Stimulated activated naive CD4-positive, alpha-beta T cell (primary cell): ENCODE results near the gene FGD4.
A peak's percentile ranks its signal among the peaks of the same experiment; 100 is the strongest.
"Not testable (repeated sequence)": the region's sequence is repeated elsewhere in the genome, so short reads cannot be mapped to it uniquely, and the experiment has no call there.

ENCODE experiments used
- DNase-seq, 6 experiments: peaks; one replicate each; lab custom pipeline; 2025; lab: John Stamatoyannopoulos, UW

Gene FGD4

DNA sequence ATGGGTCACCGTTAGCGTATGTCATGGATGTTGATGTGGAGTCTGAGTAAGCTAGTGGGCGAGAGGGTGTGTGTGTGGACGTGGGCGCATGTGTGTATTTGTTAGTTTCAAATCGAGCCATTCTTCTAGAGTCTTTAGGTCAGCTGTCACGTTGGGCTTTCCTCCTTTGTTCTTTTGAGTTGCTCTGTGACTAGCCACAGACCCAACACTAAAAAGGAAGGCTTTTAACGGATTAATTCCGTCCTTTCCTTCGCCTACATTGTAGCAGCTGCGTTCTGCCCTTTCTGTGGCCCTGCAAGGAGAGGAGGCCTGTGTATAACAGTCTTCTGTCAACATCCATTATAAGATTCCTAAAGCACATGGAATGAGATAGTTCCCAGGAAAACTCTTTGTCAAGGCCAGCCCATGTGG, 162.6 kb downstream of the FGD4 start:
- DNase-seq, result no peak

DNA sequence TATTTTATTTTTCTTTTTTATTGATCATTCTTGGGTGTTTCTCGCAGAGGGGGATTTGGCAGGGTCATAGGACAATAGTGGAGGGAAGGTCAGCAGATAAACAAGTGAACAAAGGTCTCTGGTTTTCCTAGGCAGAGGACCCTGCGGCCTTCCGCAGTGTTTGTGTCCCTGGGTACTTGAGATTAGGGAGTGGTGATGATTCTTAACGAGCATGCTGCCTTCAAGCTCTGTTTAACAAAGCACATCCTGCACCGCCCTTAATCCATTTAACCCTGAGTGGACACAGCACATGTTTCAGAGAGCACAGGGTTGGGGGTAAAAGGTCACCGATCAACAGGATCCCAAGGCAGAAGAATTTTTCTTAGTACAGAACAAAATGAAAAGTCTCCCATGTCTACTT, 163.1 kb downstream of the FGD4 start:
- not testable (repeated sequence) for DNase-seq

DNA sequence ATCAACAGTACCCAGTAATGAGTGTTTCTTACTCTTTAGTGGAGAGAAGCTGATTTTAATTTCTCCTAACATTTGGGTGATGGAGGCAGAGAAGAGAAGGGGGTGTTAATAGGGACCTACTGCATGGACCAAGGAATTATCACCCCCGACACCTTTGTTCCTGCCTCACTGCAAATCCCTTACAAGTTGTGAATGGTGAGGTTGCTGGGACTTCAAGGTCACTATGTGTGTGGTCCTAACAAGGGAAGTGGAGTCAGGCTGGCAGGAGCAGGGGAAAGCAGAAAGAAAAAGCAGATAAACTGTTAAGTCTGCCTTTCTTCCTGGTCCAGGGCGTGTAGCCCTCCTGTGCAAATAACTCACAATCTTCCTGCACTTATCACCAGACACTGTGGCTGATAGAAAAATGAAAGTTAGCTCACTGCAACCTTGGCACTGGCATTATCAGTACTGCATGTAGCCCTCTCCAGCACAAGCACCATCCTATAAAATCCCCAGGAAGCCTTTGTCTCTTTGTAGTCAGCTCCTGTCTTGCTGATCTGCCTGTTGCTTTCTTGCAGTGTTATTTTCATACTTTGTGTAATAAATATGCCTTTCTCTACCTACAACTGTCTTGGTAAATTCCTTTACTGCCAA, 167.4 kb downstream of the FGD4 start:
- DNase-seq, result no peak

DNA sequence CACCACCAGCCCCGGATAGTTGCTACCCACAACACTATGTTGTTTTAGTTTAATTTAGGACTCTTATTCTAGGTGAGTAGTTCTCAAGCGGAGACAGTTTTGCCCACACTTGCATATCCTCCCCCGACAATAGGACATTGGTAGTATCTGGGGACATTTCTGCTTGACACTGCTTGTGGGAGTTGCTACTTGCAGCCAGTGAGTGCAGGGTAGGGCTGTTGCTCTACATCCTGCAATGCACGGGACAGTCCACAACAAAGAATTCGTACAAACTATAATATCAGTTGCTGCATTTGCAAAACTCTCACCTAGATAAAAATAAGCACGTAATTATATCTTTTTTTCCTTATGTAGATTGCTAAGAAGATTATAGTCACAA, 167.9 kb downstream of the FGD4 start:
- DNase-seq, result no peak

DNA sequence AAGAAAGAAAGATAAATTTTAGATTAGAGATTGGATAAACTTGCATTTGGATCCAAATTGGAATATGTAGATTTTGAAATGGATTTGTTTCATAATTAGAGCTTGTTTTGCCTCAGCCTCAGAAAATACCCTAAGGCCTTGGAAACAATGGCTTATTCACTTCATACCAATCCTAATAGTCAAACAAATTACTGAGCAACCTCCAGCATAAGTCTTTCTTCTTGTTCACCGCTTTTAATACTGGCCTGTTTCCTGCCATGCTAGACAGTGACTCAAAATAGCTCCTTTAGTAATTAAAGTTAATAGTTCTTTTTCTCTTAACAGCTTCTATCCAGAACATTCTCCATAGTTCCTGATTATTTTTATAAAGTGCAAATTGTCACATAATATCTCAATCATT, 168.9 kb downstream of the FGD4 start:
- DNase-seq, result no peak

DNA sequence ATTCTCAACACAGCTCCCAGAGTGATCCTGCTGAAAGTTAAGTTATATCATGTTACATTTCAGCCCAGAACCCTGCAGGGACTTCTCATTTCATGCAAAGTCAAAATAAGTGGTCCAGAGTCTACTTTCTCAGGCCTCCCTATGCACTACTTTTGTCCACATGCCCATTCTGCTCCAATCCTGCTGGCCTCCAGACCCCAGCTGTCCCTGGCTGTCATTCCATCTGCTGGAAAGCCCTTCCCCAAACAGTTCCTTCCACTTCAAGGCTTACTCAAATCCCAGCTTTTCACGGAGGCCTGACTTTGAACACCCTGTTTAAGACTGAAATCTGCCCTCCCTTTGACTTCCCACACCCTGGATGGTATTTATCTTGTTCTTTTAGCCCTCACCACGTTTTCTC, 169.9 kb downstream of the FGD4 start:
- DNase-seq, result no peak

DNA sequence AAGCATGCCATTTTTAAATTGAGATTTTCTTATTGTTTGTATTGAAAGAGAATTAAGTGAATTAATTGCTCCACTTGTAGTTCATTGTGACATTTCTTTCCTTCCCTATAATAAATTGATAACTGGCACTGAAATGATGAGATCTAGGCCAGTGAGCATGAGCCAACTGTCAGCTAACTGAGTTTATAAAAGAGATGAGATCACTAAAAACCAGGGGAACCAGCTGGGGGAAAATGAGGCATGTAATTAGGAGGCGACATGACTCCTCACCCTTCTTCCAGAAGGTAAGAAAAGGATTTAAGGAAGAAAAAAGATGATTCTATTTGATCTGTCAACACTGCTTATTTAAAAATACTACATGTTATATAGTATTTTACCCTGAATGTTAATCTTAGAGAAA, 175.2 kb downstream of the FGD4 start:
- DNase-seq, result no peak

DNA sequence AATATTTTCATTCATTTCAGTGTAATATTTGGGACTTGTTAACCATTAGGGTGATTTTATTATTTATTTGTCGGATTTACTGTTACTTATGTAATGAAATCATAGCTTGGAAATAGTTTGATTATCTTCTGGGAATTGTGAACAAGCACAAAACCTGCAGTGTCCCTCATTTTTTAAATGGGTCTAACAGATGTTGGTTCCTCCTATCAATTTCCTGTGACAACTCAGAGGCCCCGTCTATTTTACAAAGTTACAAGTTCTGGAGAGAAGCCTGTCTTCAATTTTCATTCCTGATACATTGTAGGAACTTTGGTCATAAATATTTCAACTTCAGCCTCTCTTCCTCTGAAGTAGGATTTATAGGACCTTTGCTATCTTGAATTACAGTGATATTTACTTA, 178.0 kb downstream of the FGD4 start:
- DNase-seq, result no peak

DNA sequence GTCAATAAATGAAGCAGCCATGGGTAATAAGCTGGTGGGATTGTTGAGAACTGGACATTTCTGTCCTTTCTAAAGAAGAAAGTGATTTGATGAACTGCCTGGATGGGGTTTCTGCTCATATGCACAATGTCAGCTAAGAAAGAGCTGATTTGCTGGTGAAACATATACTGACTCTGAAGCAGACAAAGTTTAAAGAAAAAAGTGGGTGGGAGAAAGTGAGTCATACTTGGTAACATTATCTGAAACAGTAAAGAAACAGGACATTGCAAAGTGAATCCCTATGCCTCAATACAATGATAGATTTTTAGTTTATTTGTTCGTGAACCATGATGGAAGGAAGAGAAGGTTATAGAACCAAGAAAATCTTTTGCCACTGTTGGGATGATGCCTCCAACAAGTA, 184.2 kb downstream of the FGD4 start:
- no peak for DNase-seq

DNA sequence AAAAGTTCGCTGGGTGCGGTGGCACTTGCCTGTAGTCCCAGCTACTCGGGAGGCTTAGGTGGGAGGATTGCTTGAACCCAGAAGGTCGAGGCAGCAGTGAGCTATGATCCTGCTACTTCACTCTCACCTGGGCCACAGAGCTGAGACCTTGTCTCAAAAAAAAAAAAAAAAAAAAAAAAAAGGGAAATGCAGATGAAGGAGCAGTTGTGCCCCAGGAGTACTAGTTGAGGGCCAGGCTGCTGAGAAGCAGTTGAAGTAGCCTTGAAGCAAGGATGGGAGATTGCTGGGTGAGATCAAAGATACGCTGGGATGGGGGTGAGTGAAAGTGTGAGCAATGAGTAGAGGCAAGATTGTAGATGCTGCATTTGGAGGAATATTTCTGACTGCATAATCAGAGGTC, 186.3 kb downstream of the FGD4 start:
- DNase-seq, result no peak

DNA sequence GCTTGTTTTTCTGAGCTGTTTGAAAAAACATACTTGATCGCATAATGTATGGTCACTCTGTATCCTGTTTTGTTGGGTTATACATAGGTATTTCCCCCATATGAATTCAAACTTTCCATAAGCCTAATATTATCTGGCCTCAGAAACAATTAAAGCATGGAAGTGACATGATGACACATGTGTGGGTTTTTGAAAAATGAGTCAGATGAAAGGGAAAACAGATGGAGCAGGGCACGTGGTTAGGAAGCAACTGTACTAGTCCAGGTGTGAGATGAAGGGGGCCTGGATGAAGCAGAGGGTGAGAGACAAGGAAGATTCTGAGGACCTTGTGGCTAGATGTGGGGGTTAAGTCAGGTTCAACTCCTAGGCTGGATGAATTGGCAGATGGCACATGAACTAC, 187.0 kb downstream of the FGD4 start:
- no peak for DNase-seq

DNA sequence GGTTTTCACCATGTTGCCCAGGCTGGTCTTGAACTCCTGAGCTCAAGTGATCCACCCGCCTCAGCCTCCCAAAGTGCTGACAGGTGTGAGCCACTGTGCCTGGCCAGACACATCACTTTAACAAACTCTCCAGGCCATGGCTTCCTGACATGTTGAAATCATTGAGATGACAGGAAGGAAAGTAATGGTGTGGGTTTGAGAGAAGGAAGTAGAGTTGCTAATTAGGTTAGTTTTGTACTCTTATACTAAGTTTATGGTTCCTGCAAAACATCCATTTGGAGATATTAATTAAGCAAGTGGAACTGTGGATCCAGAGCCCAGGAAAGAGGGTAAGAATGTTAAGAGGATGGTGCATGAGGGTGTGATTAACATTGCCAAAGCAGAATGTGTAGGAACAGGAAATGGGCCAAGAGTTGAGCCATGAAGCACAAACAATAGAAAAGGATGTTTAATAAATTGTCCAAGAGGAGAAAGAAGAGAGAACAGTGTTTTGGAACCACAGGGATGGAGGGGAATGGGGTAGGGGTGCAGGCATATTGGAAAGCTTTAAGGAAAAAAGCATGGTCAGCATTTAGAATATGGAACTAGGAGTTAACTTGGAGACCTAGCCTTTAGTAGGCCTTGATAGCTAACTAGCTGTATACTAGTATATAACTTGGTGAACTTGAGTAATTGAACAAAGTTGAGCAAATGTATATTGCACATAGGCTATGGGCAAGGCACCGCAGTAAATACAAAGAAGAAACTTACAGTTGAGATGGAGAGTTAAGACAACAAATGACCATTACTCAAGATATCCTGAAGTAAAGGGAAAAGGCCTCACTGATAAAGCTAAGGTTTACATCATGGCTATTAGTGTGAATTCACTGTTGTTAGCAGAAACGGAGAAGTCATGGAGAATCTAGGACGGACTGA, 188.5 kb downstream of the FGD4 start:
- no peak for DNase-seq

DNA sequence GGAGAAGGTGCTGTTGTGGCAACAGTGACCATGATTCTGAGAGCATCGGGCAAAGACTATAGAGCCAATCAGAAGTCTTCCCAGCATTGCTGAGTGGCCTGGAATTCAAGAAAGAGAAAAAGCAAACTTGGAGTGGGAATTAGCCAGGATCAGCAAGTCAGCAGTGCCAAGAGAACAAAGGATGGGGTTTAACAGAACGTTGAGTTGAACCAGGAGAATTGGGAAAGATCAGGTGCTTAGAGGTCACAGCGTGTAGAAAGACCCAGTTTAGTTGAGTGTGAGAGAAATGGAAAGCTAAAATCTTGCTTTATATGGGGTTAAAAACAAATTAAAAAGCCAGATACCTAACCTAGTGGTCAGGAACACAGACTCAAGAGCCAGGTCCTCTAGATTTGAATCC, 189.2 kb downstream of the FGD4 start:
- no peak for DNase-seq

DNA sequence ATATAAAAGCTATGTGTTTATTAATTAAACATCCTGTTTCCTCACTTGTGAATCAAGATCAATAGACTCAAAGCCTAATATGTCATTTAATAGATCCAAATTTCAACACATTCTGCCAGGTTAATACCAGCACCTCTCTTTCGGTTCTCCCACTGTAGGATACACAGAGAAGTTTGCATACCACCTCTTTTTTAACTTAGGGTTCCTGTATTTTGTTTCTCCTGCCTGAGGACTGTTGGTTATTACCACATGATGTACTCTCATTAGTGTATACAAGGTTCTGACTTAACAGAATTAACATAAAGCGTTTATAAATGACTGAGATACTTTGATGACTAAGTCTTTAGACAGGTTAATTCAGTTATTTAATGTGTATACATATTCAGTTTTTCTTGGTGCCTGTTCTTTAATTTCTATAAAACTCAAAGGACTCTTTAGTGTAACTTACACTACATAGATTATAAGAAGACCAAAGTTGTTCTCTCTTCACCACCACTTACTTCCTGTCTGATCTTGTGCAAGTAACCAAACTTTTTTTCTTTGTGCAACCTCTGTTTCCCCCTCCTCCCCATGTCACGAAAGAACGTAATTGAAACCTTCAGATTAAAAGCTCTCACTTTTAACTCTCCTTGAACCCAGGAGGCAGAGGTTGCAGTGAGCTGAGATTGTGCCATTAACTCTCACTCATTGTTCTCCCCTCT, 190.0 kb downstream of the FGD4 start:
- peak in 3 of 6 experiments; percentile 2 to 23 (median 21) for DNase-seq

DNA sequence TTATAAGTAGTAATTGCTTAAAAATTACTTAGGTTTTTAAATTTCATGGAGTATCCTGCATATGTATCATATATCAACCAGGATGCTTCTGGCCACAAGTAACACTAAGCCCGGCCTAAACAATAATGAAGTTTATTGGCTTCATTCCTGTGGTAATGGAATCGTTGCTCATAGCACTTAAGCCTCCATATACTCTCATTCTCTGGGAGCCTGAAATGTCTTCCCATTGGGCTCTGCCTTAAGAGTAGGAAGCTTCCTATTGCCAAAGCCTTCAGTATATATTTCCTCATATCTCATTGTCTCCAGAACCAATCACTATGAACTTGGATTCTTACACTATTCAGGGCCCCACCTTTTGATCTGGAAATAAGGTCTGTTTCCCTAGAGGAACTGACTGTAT, 195.9 kb downstream of the FGD4 start:
- DNase-seq, result no peak

DNA sequence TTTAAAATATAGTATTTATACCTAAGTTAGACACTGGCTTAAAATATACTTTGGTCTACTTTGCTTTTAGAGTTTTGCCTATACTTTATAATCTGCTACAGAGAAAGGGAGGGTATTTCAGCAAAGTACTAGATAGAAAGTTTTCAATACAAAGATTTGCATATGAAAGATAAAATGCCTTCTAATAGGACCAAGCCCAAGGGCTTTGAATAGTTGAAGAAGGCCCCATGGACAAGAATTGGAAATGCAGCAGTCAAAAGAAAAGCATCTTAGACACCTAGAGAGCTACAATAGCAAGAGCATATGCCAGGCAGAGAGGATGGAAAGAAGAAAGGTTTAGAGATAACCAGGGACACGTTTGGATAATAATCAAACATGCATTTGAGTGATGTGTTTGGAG, 196.7 kb downstream of the FGD4 start:
- no peak for DNase-seq

DNA sequence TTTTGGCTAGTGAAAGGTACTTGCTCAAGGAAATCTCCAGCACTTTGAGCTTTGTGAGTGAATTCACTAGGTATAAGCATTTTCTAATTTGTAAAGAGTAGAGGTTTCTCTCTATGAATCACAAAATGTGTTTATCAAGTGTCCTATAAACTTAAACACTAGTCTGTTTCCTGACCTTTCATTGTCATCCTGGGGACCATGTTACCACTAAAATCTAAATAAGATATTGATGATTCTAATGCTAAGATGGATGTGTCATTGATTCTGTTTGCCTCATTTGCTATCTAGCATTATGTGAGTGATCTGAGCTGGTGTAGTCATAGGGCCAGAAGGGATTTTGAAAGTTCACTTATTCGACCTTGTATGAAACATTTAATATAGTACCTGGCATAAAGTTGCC, 199.3 kb downstream of the FGD4 start:
- DNase-seq, result no peak

DNA sequence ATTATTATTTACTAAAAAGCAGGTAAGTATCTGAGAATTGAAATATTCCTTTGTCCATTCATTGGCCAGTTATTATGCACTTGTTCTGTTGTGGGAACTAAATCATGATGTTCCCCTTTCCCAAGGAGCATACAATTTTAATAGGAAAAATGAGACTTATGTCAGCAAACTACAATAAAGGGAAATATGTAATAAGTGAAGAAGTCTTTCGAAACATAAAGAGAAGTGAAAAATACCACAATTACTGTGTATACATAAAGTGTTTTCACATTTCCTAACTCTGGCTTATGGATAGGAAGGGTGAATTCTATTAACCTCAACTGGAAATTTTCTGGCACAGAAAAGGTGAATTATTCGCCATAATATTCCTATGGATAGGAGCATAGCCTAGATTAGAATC, 201.3 kb downstream of the FGD4 start:
- DNase-seq, result no peak

DNA sequence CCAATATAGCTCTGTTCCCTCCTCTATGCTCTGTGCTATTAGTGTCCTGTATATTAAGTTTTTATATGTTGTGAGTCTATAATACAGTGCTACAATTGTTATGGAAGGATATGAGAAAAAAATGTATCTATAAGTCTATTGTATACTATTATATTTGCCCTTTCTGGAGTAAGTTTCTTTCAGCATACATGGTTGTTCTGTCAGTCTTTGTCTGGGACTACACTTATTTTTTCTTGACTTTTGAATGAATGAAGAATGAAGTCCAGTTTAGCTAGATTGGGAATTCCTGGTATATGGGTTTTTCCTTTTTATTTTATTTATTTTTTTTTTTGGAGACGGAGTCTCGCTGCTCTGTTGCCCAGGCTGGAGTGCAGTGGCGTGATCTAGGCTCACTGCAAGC, 203.7 kb downstream of the FGD4 start:
- no peak for DNase-seq

DNA sequence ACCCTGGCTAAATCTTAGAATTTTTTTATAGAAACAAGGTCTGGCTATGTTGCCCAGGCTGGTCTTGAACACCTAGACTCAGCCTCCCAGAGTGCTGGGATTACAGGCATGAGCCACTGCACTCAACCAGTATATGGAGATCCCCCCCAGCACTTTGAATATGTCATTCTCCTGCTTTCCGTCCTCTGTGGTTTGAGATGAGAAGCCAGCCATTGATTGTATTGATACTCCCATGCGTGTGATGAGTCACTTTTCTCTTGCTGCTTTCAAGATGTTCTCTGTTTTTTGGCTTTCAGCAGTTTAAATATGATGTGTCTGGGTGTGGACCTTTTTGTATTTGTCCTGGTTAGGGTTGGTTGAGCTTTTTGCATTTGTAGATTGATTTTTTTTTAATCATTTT, 204.5 kb downstream of the FGD4 start:
- DNase-seq, result no peak

DNA sequence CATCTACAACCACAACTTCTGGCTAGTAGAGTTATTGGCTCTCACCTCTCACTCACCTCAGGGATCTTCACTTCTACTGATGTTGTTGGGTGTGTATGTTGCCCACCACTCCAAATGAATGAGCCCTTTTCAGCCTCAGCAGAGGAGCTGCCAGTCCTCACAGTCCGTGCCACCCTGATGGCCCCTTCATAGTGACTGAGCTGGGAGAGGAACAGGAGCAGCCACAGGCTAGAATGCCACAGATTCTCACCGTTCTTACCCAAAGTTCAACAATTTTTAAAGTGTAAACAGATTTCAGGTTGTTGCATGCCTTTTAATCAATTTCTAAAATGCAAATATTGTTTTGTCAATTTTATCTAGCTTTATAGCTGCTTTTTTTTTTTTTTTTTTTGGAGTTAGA, 205.2 kb downstream of the FGD4 start:
- no peak for DNase-seq

DNA sequence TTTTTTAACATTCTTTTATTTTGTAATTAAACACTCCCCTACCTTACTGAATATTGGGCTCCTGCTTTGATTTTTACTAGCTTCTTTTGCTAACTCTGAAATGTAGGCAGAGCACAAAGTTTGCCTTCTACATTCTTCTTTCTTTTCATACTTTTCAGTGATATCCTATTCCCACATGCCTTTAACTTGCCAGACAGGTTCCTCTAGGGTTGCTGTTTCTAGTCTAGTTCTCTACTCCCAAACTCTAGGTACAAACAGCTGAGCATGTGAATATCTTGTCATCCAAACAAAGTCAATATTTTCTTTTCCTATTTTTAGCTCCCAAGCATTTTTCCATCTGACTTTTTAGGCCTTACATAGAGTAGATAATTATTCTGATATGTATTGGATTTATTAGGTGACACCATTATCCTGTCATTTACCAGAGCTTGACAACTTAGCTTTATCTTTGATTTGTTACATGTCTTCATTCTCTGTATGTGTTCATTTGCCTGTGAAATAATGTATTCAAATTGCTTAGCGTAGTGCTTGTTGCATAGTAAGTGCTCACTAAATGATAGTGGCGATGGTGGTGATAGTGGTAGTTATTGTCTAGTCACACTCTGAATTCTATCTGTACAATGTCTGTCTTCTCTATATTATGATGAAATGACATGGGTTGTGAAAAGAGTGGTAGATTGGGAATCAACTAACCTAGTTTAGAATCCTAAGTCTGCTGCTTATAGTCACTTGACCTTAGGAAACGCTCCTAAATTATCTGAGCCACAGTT, 206.2 kb downstream of the FGD4 start:
- no peak for DNase-seq
